HCT116 (cell line): ENCODE measurements around the gene NAT10. TPM values are rescaled to one million over a fixed set of nuclear protein-coding genes. Genes with fewer than 3 reads are reported as not detected.

Experiments used
- ATAC-seq: fragments of 200-7000 bp; cut with Tn5 transposase; 2 replicates; pipeline ENCODE4 v1.9.1; 2020; ENCODE audit warnings: mild to moderate bottlenecking, moderate library complexity
- BruUV-seq: library from RNA; stranded (reverse); fragments of 400-500 nt; replicated peaks from 2 replicates; lab custom pipeline; 2021; lab: Mats Ljungman, UMichigan
- CTCF ChIA-PET: fragments of 300-600 bp; sonication (Branson Sonifier 250); formaldehyde crosslinking; loops from one replicate; lab custom pipeline; 2021; ENCODE audit warnings: antibody characterized with exemption; lab: Charles Lee
- POLR2A ChIA-PET: fragments of 300-600, 350-600 bp; sonication (Branson Sonifier 250); formaldehyde crosslinking; loops from one replicate; lab custom pipeline; 2021; ENCODE audit warnings: antibody characterized with exemption; lab: Charles Lee
- RAD21 ChIA-PET, 2 experiments: fragments of 300-600 bp; sonication (Branson Sonifier 250); formaldehyde crosslinking; loops; one replicate each; lab custom pipeline; 2023; ENCODE audit warnings: low total read pairs in 2 of 2; ENCODE audit not compliant: uncharacterized antibody in 2 of 2, unreplicated experiment in 2 of 2, low non-redundant PET in 1 of 2; lab: Charles Lee
- DNase-seq: peaks from one replicate; pipeline ENCODE4 v3.0.0-alpha.2; 2010; ENCODE audit warnings: low read depth, low spot score
- H2AFZ ChIP-seq: fragments of 200-600 bp; shearing (Covaris generic), sonication (generic); 2 replicates; pipeline ENCODE4 v1.6.1; 2017; ENCODE audit warnings: low read depth, mixed run types, mixed read lengths, antibody characterized with exemption, low read length; ENCODE audit not compliant: poor library complexity, severe bottlenecking
- H3K27ac ChIP-seq: 2 replicates; pipeline ENCODE4 v1.5.1; 2012; ENCODE audit warnings: low read depth, low read length
- H3K27me3 ChIP-seq: fragments of 200-600 bp; sonication (generic); 2 replicates; pipeline ENCODE4 v1.6.1; 2016; ENCODE audit warnings: mixed run types, low read length, mixed read lengths; ENCODE audit not compliant: insufficient read depth
- H3K36me3 ChIP-seq, 2 experiments: fragments of 200-500 bp in 1 of 2; fragments of 200-600 bp in 1 of 2; sonication (Bioruptor generic) in 1 of 2; sonication (generic) in 1 of 2; 2 replicates each; pipeline versions ENCODE4 v1.5.1 to v1.6.1; 2014 to 2016; ENCODE audit warnings: low read length in 2 of 2, inconsistent platforms in 1 of 2, mixed read lengths in 1 of 2, mixed run types in 1 of 2; ENCODE audit not compliant: insufficient read depth in 2 of 2, control insufficient read depth in 1 of 2
- H3K4me1 ChIP-seq, 2 experiments: fragments of 200-600 bp in 1 of 2; sonication (generic) in 1 of 2; 2 replicates each; pipeline versions ENCODE4 v1.5.1 to v1.6.1; 2012 to 2017; ENCODE audit warnings: low read length in 2 of 2, inconsistent platforms in 1 of 2, mild to moderate bottlenecking in 1 of 2, mixed read lengths in 1 of 2, mixed run types in 1 of 2, moderate library complexity in 1 of 2; ENCODE audit not compliant: insufficient read depth in 2 of 2, control insufficient read depth in 1 of 2
- H3K4me2 ChIP-seq: fragments of 200-600 bp; sonication (generic); 2 replicates; pipeline ENCODE4 v1.6.1; 2017; ENCODE audit warnings: mixed run types, low read length, mixed read lengths
- H3K4me3 ChIP-seq, 2 experiments: fragments of 200-600 bp in 1 of 2; sonication (generic) in 1 of 2; replicated peaks in 1 of 2; 2 replicates each; pipeline ENCODE4 v1.5.1; 2011 to 2016; ENCODE audit warnings: low read length in 2 of 2, control low read depth in 1 of 2, low read depth in 1 of 2, mild to moderate bottlenecking in 1 of 2, mixed read lengths in 1 of 2, mixed run types in 1 of 2
- H3K79me2 ChIP-seq: fragments of 200-600 bp; sonication (generic); 2 replicates; pipeline ENCODE4 v1.6.1; 2017; ENCODE audit warnings: mild to moderate bottlenecking, mixed run types, low read length, moderate library complexity, mixed read lengths; ENCODE audit not compliant: insufficient read depth
- H3K9ac ChIP-seq: fragments of 200-600 bp; sonication (generic); 2 replicates; pipeline ENCODE4 v1.6.1; 2016; ENCODE audit warnings: low read length, mixed read lengths
- H3K9me2 ChIP-seq: fragments of 200-600 bp; sonication (generic), shearing (Covaris generic); 2 replicates; pipeline ENCODE4 v1.6.1; 2017; ENCODE audit warnings: mixed run types, mild to moderate bottlenecking, moderate library complexity; ENCODE audit not compliant: insufficient read depth
- H3K9me3 ChIP-seq, 2 experiments: fragments of 200-500 bp in 1 of 2; fragments of 200-600 bp in 1 of 2; sonication (Bioruptor generic) in 1 of 2; sonication (generic) in 1 of 2; 2 replicates each; pipeline ENCODE4 v1.6.1; 2014 to 2017; ENCODE audit warnings: low read length in 2 of 2, mixed read lengths in 2 of 2, inconsistent platforms in 1 of 2, low read depth in 1 of 2, mild to moderate bottlenecking in 1 of 2, mixed run types in 1 of 2, moderate library complexity in 1 of 2; ENCODE audit not compliant: control insufficient read depth in 1 of 2, insufficient read depth in 1 of 2
- H4K20me1 ChIP-seq: fragments of 200-600 bp; sonication (generic), shearing (Covaris generic); 2 replicates; pipeline ENCODE4 v1.6.1; 2017; ENCODE audit warnings: mixed run types, mild to moderate bottlenecking, moderate library complexity; ENCODE audit not compliant: insufficient read depth
- CBX3 ChIP-seq: IDR thresholded peaks from 2 replicates; pipeline ENCODE4 v1.6.1; 2012; ENCODE audit warnings: low read depth
- CEBPB ChIP-seq: IDR thresholded peaks from 2 replicates; pipeline ENCODE4 v1.6.1; 2012; ENCODE audit warnings: low read depth
- ELF1 ChIP-seq: IDR thresholded peaks from 2 replicates; pipeline ENCODE4 v1.6.1; 2012; ENCODE audit warnings: low read depth, borderline replicate concordance
- EZH2phosphoT487 ChIP-seq: fragments of 200-600 bp; IDR thresholded peaks from 2 replicates; pipeline ENCODE4 v1.6.1; 2018; ENCODE audit warnings: antibody characterized with exemption, borderline replicate concordance
- MAX ChIP-seq: IDR thresholded peaks from 2 replicates; pipeline ENCODE4 v1.6.1; 2012
- POLR2A ChIP-seq: IDR thresholded peaks from 2 replicates; pipeline ENCODE4 v1.7.0; 2011; ENCODE audit warnings: borderline replicate concordance; ENCODE audit not compliant: insufficient read depth, insufficient read length; ENCODE audit errors: extremely low read depth
- RAD21 ChIP-seq: IDR thresholded peaks from 2 replicates; pipeline ENCODE4 v1.6.1; 2012; ENCODE audit warnings: low read depth, mild to moderate bottlenecking
- SP1 ChIP-seq: IDR thresholded peaks from 2 replicates; pipeline ENCODE4 v1.6.1; 2012; ENCODE audit warnings: low read depth
- SRF ChIP-seq: IDR thresholded peaks from 2 replicates; pipeline ENCODE4 v1.6.1; 2012; ENCODE audit warnings: low read depth
- YY1 ChIP-seq: IDR thresholded peaks from 2 replicates; pipeline ENCODE4 v1.6.1; 2011; ENCODE audit warnings: low read length, low read depth, moderate library complexity, mild to moderate bottlenecking; ENCODE audit not compliant: insufficient replicate concordance; ENCODE audit errors: extremely low read depth
- ZBTB33 ChIP-seq: IDR thresholded peaks from 2 replicates; pipeline ENCODE4 v1.6.1; 2011; ENCODE audit warnings: mild to moderate bottlenecking, low read length, moderate library complexity; ENCODE audit not compliant: insufficient replicate concordance; ENCODE audit errors: extremely low read depth
- ZFX ChIP-seq: fragments of 450-650 bp; IDR thresholded peaks from 2 replicates; pipeline ENCODE4 v1.6.1; 2017
- ZNF274 ChIP-seq: fragments of 200-500 bp; sonication (Bioruptor generic); IDR thresholded peaks from 2 replicates; pipeline ENCODE4 v1.6.1; 2014; ENCODE audit warnings: mild to moderate bottlenecking, low read depth, low read length, inconsistent platforms
- intact Hi-C: fragments of 100-400 bp; cut with micrococcal nuclease; formaldehyde crosslinking; loops from 2 replicates; pipeline ENCODE4 v1.10.0; 2022
- total RNA-seq: library from RNA; stranded (reverse); gene quantifications from one replicate; pipeline ENCODE4 v1.2.1, GENCODE V29; 2021; ENCODE audit not compliant: unreplicated experiment
- TF ChIP-seq, protein P1 (sequence below), 3 experiments: fragments of 200-600 bp in 1 of 3; sonication (generic) in 1 of 3; IDR thresholded peaks in 2 of 3; conservative IDR thresholded peaks in 1 of 3; 2 replicates each; pipeline ENCODE4 v1.5.1; 2012 to 2017; ENCODE audit warnings: low read depth in 2 of 3, low read length in 2 of 3, antibody characterized with exemption in 1 of 3, borderline replicate concordance in 1 of 3, control low read depth in 1 of 3, mild to moderate bottlenecking in 1 of 3, mixed read lengths in 1 of 3, mixed run types in 1 of 3, moderate library complexity in 1 of 3; ENCODE audit not compliant: insufficient read depth in 1 of 3

Gene NAT10
- total RNA-seq, 1 experiment from 2014 or later = 101 TPM

GRCh38 chr11:34178209-34178821 is 72.9 kb downstream of the NAT10 start:
- Histone ChIP-seq H4K20me1 (no peaks in the 10 kb centered on the region), H3K79me2 (no peaks in the 10 kb centered on the region), H3K27ac (no peak overlapping the region), H3K27me3 (no peaks in the 10 kb centered on the region), H3K9me2 (no peaks in the 10 kb centered on the region), H3K4me1 (peaks cover 2 to 12% of the 10 kb centered on the region in 2 experiments; a peak in 2 of 4 replicates), H3K9me3 (no peaks in the 10 kb centered on the region), H2AFZ (no peak overlapping the region), H3K4me2 (no peak overlapping the region), H3K9ac (no peak overlapping the region), H3K36me3 (no peaks in the 10 kb centered on the region), H3K4me3 (no peak overlapping the region)
- intact Hi-C loops = loop anchor here (10.0 kb wide), 2 partner anchors 316 to 716 kb away; no protein-coding TSS in a partner anchor
- BruUV-seq = no TSS peak
- DNase-seq = no peak
- ChIA-PET RAD21 (interaction anchor here in 1 of 2 experiments (1.1 kb wide), 1 partner anchor 85 kb away, joined by 4 read pairs; no protein-coding TSS in a partner anchor), CTCF (interaction anchor here (1.8 kb wide), 1 partner anchor 180 kb away, joined by 7 read pairs; the partner anchor contains the start of gene ABTB2), POLR2A (interaction anchor here (4.3 kb wide), 1 partner anchor 180 kb away, joined by 16 read pairs; the partner anchor contains the start of gene ABTB2)
- TF ChIP-seq YY1 (no peak), ELF1 (no peak), POLR2A (no peak), RAD21 (no peak), MAX (no peak), SP1 (no peak), CEBPB (no peak), ZNF274 (no peak), SRF (no peak), EZH2phosphoT487 (no peak), CBX3 (no peak), ZFX (no peak), ZBTB33 (no peak)
- TF ChIP-seq, protein P1, sequence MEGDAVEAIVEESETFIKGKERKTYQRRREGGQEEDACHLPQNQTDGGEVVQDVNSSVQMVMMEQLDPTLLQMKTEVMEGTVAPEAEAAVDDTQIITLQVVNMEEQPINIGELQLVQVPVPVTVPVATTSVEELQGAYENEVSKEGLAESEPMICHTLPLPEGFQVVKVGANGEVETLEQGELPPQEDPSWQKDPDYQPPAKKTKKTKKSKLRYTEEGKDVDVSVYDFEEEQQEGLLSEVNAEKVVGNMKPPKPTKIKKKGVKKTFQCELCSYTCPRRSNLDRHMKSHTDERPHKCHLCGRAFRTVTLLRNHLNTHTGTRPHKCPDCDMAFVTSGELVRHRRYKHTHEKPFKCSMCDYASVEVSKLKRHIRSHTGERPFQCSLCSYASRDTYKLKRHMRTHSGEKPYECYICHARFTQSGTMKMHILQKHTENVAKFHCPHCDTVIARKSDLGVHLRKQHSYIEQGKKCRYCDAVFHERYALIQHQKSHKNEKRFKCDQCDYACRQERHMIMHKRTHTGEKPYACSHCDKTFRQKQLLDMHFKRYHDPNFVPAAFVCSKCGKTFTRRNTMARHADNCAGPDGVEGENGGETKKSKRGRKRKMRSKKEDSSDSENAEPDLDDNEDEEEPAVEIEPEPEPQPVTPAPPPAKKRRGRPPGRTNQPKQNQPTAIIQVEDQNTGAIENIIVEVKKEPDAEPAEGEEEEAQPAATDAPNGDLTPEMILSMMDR (IDR thresholded peaks at IDR 0.05 in 2 of 3, conservative IDR thresholded peaks at IDR 0.05 in 1 of 3; ENCODE audit: borderline replicate concordance in 1 of 3, insufficient read depth in 1 of 3, low read depth in 2 of 3, low read length in 2 of 3) = no peak
- no peak for ATAC-seq
